Suprapubic skin (tissue), 4 donors: Measurements from ENCODE around the gene TNFSF4. TPM values are rescaled to one million over a fixed set of nuclear protein-coding genes. Genes with fewer than 3 reads are reported as not detected.

ENCODE experiments used
- DNase-seq, 2 donors: peaks; one replicate each; pipeline ENCODE4 v3.0.0-alpha.2; 2019; ENCODE audit warnings: low spot score in 2 of 2
- H3K27ac ChIP-seq: fragments of 200-600 bp; sonication (generic); one replicate; pipeline ENCODE4 v1.5.1; 2019
- H3K27me3 ChIP-seq: fragments of 200-600 bp; sonication (generic); one replicate; pipeline ENCODE4 v1.5.1; 2019
- H3K36me3 ChIP-seq: fragments of 200-600 bp; sonication (generic); one replicate; pipeline ENCODE4 v1.5.1; 2019
- H3K4me1 ChIP-seq: fragments of 200-600 bp; sonication (generic); one replicate; pipeline ENCODE4 v1.5.1; 2019
- H3K4me3 ChIP-seq: fragments of 200-600 bp; sonication (generic); one replicate; pipeline ENCODE4 v1.5.1; 2019; ENCODE audit warnings: mild to moderate bottlenecking
- H3K9me3 ChIP-seq: fragments of 200-600 bp; sonication (generic); one replicate; pipeline ENCODE4 v1.5.1; 2019
- CTCF ChIP-seq, 2 donors: fragments of 200-600 bp in 1 of 2; fragments of 450-650 bp in 1 of 2; sonication (generic) in 1 of 2; IDR thresholded peaks; one replicate each; pipeline ENCODE4 v1.5.1; 2016 to 2019; ENCODE audit warnings: antibody characterized with exemption in 2 of 2, mild to moderate bottlenecking in 1 of 2, moderate library complexity in 1 of 2
- EP300 ChIP-seq: sonication (generic); formaldehyde crosslinking; IDR thresholded peaks from one replicate; pipeline ENCODE4 v1.6.1; 2017; ENCODE audit warnings: antibody characterized with exemption
- POLR2A ChIP-seq, 2 donors: fragments of 450-650 bp; IDR thresholded peaks; one replicate each; pipeline ENCODE4 v1.6.1; 2017; ENCODE audit warnings: antibody characterized with exemption in 2 of 2, mild to moderate bottlenecking in 2 of 2, moderate library complexity in 2 of 2
- POLR2AphosphoS5 ChIP-seq, 3 donors: sonication (generic); formaldehyde crosslinking; IDR thresholded peaks; one replicate each; pipeline ENCODE4 v1.6.1; 2017; ENCODE audit warnings: antibody characterized with exemption in 3 of 3
- WGBS: methylation state at CpG from one replicate; pipeline ENCODE4 v1.1.5; 2018; 5-methylcytosine and 5-hydroxymethylcytosine counted together
- total RNA-seq, 4 donors: library from RNA; depleted of rRNA; stranded (reverse); fragments of >200 nt; gene quantifications; one replicate each; pipeline ENCODE4 v1.1.0, GENCODE V29; 2016

TNFSF4 gene
- total RNA-seq, 4 donors from 2014 or later, result 0.15 to 0.29 TPM; not detected in 2

- TF ChIP-seq CTCF (IDR thresholded peaks at IDR 0.05), result no peak
- TF ChIP-seq POLR2AphosphoS5 (IDR thresholded peaks at IDR 0.05), result no peak
- no peak for TF ChIP-seq POLR2A (IDR thresholded peaks at IDR 0.05)
- no peak for TF ChIP-seq EP300
- Histone ChIP-seq H3K4me1 (no peaks in the 10 kb centered on the region), H3K36me3 (no peaks in the 10 kb centered on the region), H3K9me3 (peaks cover 10% of the 10 kb centered on the region), H3K27ac (no peak overlapping the region), H3K27me3 (no peaks in the 10 kb centered on the region), H3K4me3 (no peak overlapping the region)
- DNase-seq, result no peak
- WGBS, result 86% methylated on average over 4 of the region's 4 CpGs
Measured at GRCh38 chr1:173173388-173173787, 33.7 kb downstream of the TNFSF4 start.

GRCh38 chr1:173171152-173171551 lies 36.0 kb downstream of the TNFSF4 start:
- no peak overlapping the region for H3K4me3 ChIP-seq
- peaks cover 10% of the 10 kb centered on the region for H3K9me3 ChIP-seq
- no peak for DNase-seq
- TF ChIP-seq POLR2A (IDR thresholded peaks at IDR 0.05), result no peak
- no peak for TF ChIP-seq EP300
- H3K27ac ChIP-seq, result no peak overlapping the region
- H3K27me3 ChIP-seq, result no peaks in the 10 kb centered on the region
- WGBS, result 94% methylated on average over 2 of the region's 2 CpGs
- H3K4me1 ChIP-seq, result no peaks in the 10 kb centered on the region
- H3K36me3 ChIP-seq, result no peaks in the 10 kb centered on the region

GRCh38 chr1:173168941-173169340 lies 38.2 kb downstream of the TNFSF4 start:
- no peak for DNase-seq
- TF ChIP-seq EP300, result no peak
- no peak for TF ChIP-seq POLR2A (IDR thresholded peaks at IDR 0.05)
- TF ChIP-seq CTCF (IDR thresholded peaks at IDR 0.05), result no peak
- no peak for TF ChIP-seq POLR2AphosphoS5 (IDR thresholded peaks at IDR 0.05)
- Histone ChIP-seq H3K4me3 (no peak overlapping the region), H3K27me3 (no peaks in the 10 kb centered on the region), H3K9me3 (peaks cover 6% of the 10 kb centered on the region), H3K27ac (no peak overlapping the region), H3K4me1 (no peaks in the 10 kb centered on the region), H3K36me3 (no peaks in the 10 kb centered on the region)
- WGBS, result 93% methylated on average over 2 of the region's 2 CpGs

GRCh38 chr1:173164686-173165085 lies 42.4 kb downstream of the TNFSF4 start:
- Histone ChIP-seq H3K4me1 (no peaks in the 10 kb centered on the region), H3K36me3 (no peaks in the 10 kb centered on the region), H3K27ac (no peak overlapping the region), H3K9me3 (no peaks in the 10 kb centered on the region), H3K4me3 (no peak overlapping the region), H3K27me3 (no peaks in the 10 kb centered on the region)
- 92% methylated on average over 7 of the region's 7 CpGs for WGBS
- DNase-seq, result no peak
- no peak for TF ChIP-seq POLR2A (IDR thresholded peaks at IDR 0.05)

GRCh38 chr1:173164178-173164577 lies 43.0 kb downstream of the TNFSF4 start:
- 88% methylated on average over 1 of the region's 1 CpG for whole genome bisulfite sequencing

GRCh38 chr1:173163222-173163621 lies 43.9 kb downstream of the TNFSF4 start:
- WGBS, result 85% methylated on average over 2 of the region's 2 CpGs
- H3K9me3 ChIP-seq, result no peaks in the 10 kb centered on the region
- H3K27me3 ChIP-seq, result no peaks in the 10 kb centered on the region
- no peaks in the 10 kb centered on the region for H3K4me1 ChIP-seq
- TF ChIP-seq CTCF (IDR thresholded peaks at IDR 0.05) (no peak), POLR2A (IDR thresholded peaks at IDR 0.05) (no peak), EP300 (no peak), POLR2AphosphoS5 (IDR thresholded peaks at IDR 0.05) (no peak)
- DNase-seq, result no peak
- H3K36me3 ChIP-seq, result no peaks in the 10 kb centered on the region
- H3K4me3 ChIP-seq, result no peak overlapping the region
- H3K27ac ChIP-seq, result no peak overlapping the region

More at GRCh38 chr1:173164178-173164577, 43.0 kb downstream of the TNFSF4 start:
- no peak for DNase-seq
- Histone ChIP-seq H3K4me3 (no peak overlapping the region), H3K9me3 (no peaks in the 10 kb centered on the region), H3K27ac (no peak overlapping the region), H3K27me3 (no peaks in the 10 kb centered on the region), H3K36me3 (no peaks in the 10 kb centered on the region), H3K4me1 (no peaks in the 10 kb centered on the region)
- no peak for TF ChIP-seq CTCF (IDR thresholded peaks at IDR 0.05)
- no peak for TF ChIP-seq POLR2A (IDR thresholded peaks at IDR 0.05)
- TF ChIP-seq POLR2AphosphoS5 (IDR thresholded peaks at IDR 0.05), result no peak
- TF ChIP-seq EP300, result no peak
